ENCODE data around the gene BLOC1S4. TPM values are rescaled to one million over a fixed set of nuclear protein-coding genes. Genes with fewer than 3 reads are reported as not detected.

The BLOC1S4 gene
- total RNA-seq, 1 experiment from 2014 or later: 14.0 TPM

DNA sequence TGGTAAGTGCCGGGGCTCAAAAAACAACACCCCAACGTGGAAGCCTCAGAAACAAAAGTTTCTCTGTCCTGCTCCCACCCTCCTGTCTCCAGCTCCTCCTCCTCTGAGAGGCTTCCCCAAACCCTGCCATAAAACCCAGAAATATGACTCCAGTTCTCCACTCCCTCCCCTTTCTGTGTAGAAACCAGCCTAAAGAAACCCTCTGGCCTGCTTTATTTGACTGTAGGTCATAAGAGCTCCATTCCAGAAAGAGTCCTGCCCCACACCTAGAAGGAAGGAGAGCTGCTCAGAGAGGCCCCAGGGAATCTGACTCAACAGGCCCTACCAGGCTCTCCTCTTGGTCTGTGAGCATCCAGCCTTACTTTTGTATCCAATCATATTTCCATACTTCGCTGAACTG, 23.2 kb upstream of the BLOC1S4 start:
- intact Hi-C loops (cut with micrococcal nuclease): no loop called here
- H3K27ac ChIP-seq (ENCODE audit: low read length): peak overlapping the region; percentile 96
- H3K9me3 ChIP-seq (ENCODE audit: low read length): no peaks in the 10 kb centered on the region
- peaks cover 5% of the 10 kb centered on the region for H3F3A ChIP-seq (ENCODE audit: low read length, unreplicated experiment)
- H3K9ac ChIP-seq (ENCODE audit: low read length): peak overlapping the region; percentile 82
- H3K79me2 ChIP-seq (ENCODE audit: low read length): peaks cover 21% of the 10 kb centered on the region
- no peaks in the 10 kb centered on the region for H3K27me3 ChIP-seq (ENCODE audit: low read length)
- no peak overlapping the region for H3K4me3 ChIP-seq (ENCODE audit: low read length)
- no peaks in the 10 kb centered on the region for H4K20me1 ChIP-seq (ENCODE audit: low read length)
- BruUV-seq (replicated peaks): no TSS peak
- CTCF ChIA-PET: interaction anchor here (0.5 to 0.7 kb wide), 3 partner anchors 18 to 497 kb away, joined by 3 to 5 read pairs (median 3); no protein-coding TSS in a partner anchor
- TF ChIP-seq EZH2 (IDR thresholded peaks at IDR 0.05; ENCODE audit: low read length, unreplicated experiment) (no peak), EZH2phosphoT487 (IDR thresholded peaks at IDR 0.05; ENCODE audit: borderline replicate concordance, low read length) (no peak)
- TF ChIP-seq, protein P1, sequence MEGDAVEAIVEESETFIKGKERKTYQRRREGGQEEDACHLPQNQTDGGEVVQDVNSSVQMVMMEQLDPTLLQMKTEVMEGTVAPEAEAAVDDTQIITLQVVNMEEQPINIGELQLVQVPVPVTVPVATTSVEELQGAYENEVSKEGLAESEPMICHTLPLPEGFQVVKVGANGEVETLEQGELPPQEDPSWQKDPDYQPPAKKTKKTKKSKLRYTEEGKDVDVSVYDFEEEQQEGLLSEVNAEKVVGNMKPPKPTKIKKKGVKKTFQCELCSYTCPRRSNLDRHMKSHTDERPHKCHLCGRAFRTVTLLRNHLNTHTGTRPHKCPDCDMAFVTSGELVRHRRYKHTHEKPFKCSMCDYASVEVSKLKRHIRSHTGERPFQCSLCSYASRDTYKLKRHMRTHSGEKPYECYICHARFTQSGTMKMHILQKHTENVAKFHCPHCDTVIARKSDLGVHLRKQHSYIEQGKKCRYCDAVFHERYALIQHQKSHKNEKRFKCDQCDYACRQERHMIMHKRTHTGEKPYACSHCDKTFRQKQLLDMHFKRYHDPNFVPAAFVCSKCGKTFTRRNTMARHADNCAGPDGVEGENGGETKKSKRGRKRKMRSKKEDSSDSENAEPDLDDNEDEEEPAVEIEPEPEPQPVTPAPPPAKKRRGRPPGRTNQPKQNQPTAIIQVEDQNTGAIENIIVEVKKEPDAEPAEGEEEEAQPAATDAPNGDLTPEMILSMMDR (conservative IDR thresholded peaks at IDR 0.05; ENCODE audit: low read depth, low read length): no peak
- peak overlapping the region; percentile 81 for H3K4me2 ChIP-seq (ENCODE audit: low read length)
- ATAC-seq: peak; percentile 34
- no peak overlapping the region for H2AFZ ChIP-seq (ENCODE audit: low read length)
- no peaks in the 10 kb centered on the region for H3K9me2 ChIP-seq (replicated peaks; ENCODE audit: low read length)
- POLR2A ChIA-PET (ENCODE audit: unreplicated experiment): interaction anchor here (0.7 kb wide), 2 partner anchors 18 to 307 kb away, joined by 4 read pairs; no protein-coding TSS in a partner anchor
- H3K4me1 ChIP-seq (ENCODE audit: insufficient read depth, low read length): peaks cover 74% of the 10 kb centered on the region
- no peaks in the 10 kb centered on the region for H3K36me3 ChIP-seq (ENCODE audit: low read depth, low read length)
- DNase-seq: peak; percentile 72

DNA sequence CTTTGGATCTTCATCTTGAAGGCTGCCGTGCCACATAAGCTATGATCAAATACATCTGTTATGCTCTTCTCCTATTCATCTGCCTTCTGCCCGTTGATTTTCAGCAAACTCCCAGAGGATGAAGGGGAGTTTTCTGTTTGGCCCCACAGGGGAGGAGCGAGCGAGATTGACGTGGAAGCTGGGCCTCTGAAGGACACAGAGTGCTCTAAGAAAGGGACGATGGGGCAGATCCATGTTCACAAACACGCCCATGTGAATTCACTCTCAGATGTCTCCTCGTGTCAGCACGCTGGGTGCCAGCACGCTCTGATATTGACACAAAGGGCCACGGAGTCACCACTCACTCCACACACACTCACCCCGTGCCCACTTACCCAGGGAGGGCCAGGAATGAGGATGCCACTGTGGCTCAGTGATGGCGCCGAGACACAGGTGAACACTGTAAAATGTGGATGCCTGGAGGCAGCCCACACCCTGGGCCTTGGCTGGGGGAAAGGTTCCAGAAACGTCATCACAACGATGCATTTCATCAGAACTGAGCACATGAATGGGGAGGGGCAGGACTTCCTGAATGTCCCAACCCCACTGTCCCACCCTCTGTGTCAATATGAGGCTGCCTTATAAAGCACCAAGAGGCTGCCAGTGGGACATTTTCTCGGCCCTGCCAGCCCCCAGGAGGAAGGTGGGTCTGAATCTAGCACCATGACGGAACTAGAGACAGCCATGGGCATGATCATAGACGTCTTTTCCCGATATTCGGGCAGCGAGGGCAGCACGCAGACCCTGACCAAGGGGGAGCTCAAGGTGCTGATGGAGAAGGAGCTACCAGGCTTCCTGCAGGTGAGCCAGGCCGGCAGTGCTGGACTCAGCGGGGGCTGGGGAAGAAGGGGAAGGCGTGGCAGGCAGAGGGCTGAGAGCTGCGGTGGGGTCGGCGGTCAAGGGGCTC, 22.5 kb upstream of the BLOC1S4 start, which contains the start of gene S100P:
Gene S100P, plus strand, starts transcription at position 648 of the 946 bp plus-strand sequence. Its CDS starts 55 bp downstream, at position 703.
- Histone ChIP-seq H3K27me3 (ENCODE audit: low read length) (no peaks in the 10 kb centered on the region), H3K4me2 (ENCODE audit: low read length) (peak within 1 kb of the TSS; percentile 81), H2AFZ (ENCODE audit: low read length) (no peak within 1 kb of the TSS), H3K36me3 (ENCODE audit: low read depth, low read length) (no peaks in the 10 kb centered on the region), H3K4me1 (ENCODE audit: insufficient read depth, low read length) (peaks cover 67% of the 10 kb centered on the region), H3F3A (ENCODE audit: low read length, unreplicated experiment) (peaks cover 5% of the 10 kb centered on the region), H4K20me1 (ENCODE audit: low read length) (no peaks in the 10 kb centered on the region), H3K4me3 (ENCODE audit: low read length) (peak within 1 kb of the TSS; percentile 50; the same call in 1 of the 2 replicates), H3K9me2 (replicated peaks; ENCODE audit: low read length) (no peaks in the 10 kb centered on the region), H3K9me3 (ENCODE audit: low read length) (no peaks in the 10 kb centered on the region), H3K27ac (ENCODE audit: low read length) (peak within 1 kb of the TSS; percentile 96), H3K9ac (ENCODE audit: low read length) (peak within 1 kb of the TSS; percentile 82), H3K79me2 (ENCODE audit: low read length) (peaks cover 21% of the 10 kb centered on the region)
- ChIA-PET POLR2A (ENCODE audit: unreplicated experiment) (no interaction called here), CTCF (interaction anchor here (0.7 kb wide), 1 partner anchor 496 kb away, joined by 3 read pairs; no protein-coding TSS in a partner anchor)
- intact Hi-C loops (cut with micrococcal nuclease): loop anchor here (2.0 kb wide), 1 partner anchor 19 kb away; a partner anchor contains a TSS
- TSS peak; percentile 83 for BruUV-seq (replicated peaks)
- ATAC-seq (peak; percentile 2; the same call in 1 of the 2 replicates), DNase-seq (peak; percentile 57)
- TF ChIP-seq EZH2 (IDR thresholded peaks at IDR 0.05; ENCODE audit: low read length, unreplicated experiment) (no peak), EZH2phosphoT487 (IDR thresholded peaks at IDR 0.05; ENCODE audit: borderline replicate concordance, low read length) (no peak)
- TF ChIP-seq, protein P1 (conservative IDR thresholded peaks at IDR 0.05; ENCODE audit: low read depth, low read length): no peak
